ENCODE data around the gene SLAMF7.

Gene SLAMF7

DNA sequence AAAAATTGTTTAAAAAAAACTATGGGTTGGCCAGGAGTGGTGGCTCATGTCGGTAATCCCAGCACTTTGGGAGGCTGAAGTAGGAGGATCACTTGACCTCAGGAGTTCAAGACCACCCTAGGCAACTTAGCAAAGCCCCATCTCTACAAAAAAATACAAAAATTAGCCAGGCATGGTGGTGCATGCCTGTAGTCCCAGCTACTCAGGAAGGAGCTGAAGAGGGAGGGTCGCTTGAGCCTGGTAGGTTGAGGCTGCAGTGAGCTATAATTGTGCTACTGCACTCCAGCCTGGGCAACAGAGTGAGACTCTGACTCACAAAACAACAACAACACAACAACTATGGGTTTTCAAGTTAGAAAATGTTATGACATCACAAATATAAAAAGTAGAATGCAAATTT lies 16.4 kb downstream of the SLAMF7 start:
- Histone ChIP-seq H3K27me3 (ENCODE audit: control insufficient read depth in 1 of 2, insufficient read depth in 2 of 2, low read length in 2 of 2) (peaks cover 0 to 2% of the 10 kb centered on the region in 2 donors), H3K27ac (ENCODE audit: low read depth, low read length) (no peak overlapping the region), H3K9ac (ENCODE audit: low read depth in 1 of 2, low read length in 2 of 2) (no peak overlapping the region), H3K4me3 (ENCODE audit: low read depth in 1 of 2, low read length in 2 of 2) (no peak overlapping the region), H3K9me3 (ENCODE audit: control insufficient read depth in 1 of 2, low read length in 2 of 2) (no peaks in the 10 kb centered on the region), H3K36me3 (ENCODE audit: control insufficient read depth in 1 of 2, insufficient read depth in 2 of 2, low read length in 2 of 2) (peaks cover 0 to 6% of the 10 kb centered on the region in 2 donors), H3K4me1 (ENCODE audit: control insufficient read depth in 1 of 2, insufficient read depth in 2 of 2, low read length in 2 of 2) (no peaks in the 10 kb centered on the region)

GRCh38 chr1:160755911-160756848 lies 17.1 kb downstream of the SLAMF7 start:
- H3K27ac ChIP-seq (ENCODE audit: low read depth, low read length): no peak overlapping the region
- no peaks in the 10 kb centered on the region for H3K9me3 ChIP-seq (ENCODE audit: control insufficient read depth in 1 of 2, low read length in 2 of 2)
- peaks cover 0 to 2% of the 10 kb centered on the region in 2 donors for H3K36me3 ChIP-seq (ENCODE audit: control insufficient read depth in 1 of 2, insufficient read depth in 2 of 2, low read length in 2 of 2)
- H3K27me3 ChIP-seq (ENCODE audit: control insufficient read depth in 1 of 2, insufficient read depth in 2 of 2, low read length in 2 of 2): no peaks in the 10 kb centered on the region
- H3K4me1 ChIP-seq (ENCODE audit: control insufficient read depth in 1 of 2, insufficient read depth in 2 of 2, low read length in 2 of 2): no peaks in the 10 kb centered on the region
- H3K4me3 ChIP-seq (ENCODE audit: low read depth in 1 of 2, low read length in 2 of 2): no peak overlapping the region
- no peak overlapping the region for H3K9ac ChIP-seq (ENCODE audit: low read depth in 1 of 2, low read length in 2 of 2)

GRCh38 chr1:160756849-160757201 lies 17.8 kb downstream of the SLAMF7 start:
- Histone ChIP-seq H3K4me3 (ENCODE audit: low read depth in 1 of 2, low read length in 2 of 2) (no peak overlapping the region), H3K27ac (ENCODE audit: low read depth, low read length) (no peak overlapping the region), H3K27me3 (ENCODE audit: control insufficient read depth in 1 of 2, insufficient read depth in 2 of 2, low read length in 2 of 2) (no peaks in the 10 kb centered on the region), H3K9ac (ENCODE audit: low read depth in 1 of 2, low read length in 2 of 2) (no peak overlapping the region), H3K36me3 (ENCODE audit: control insufficient read depth in 1 of 2, insufficient read depth in 2 of 2, low read length in 2 of 2) (no peaks in the 10 kb centered on the region), H3K4me1 (ENCODE audit: control insufficient read depth in 1 of 2, insufficient read depth in 2 of 2, low read length in 2 of 2) (no peaks in the 10 kb centered on the region), H3K9me3 (ENCODE audit: control insufficient read depth in 1 of 2, low read length in 2 of 2) (no peaks in the 10 kb centered on the region)

DNA sequence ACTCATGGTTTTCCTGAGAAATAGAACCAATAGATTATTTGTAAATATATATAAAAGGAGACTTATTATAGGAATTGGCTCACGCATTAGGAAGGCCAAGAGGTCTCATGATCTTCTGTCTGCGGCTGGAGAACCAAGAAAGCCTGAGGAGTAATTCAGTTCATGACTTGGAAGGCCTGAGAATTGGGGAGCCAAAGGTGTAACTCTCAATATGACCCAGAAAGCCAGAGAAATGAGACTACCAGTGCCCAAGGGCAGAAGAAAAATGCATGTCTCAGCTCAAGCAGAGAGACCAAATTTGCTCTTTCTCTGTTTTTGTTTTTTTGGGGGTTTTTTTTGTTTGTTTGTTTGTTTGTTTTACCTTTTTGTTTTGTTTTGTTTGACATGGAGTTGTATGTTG lies 19.5 kb downstream of the SLAMF7 start:
- Histone ChIP-seq H3K27me3 (ENCODE audit: control insufficient read depth in 1 of 2, insufficient read depth in 2 of 2, low read length in 2 of 2) (no peaks in the 10 kb centered on the region), H3K27ac (ENCODE audit: low read depth, low read length) (no peak overlapping the region), H3K36me3 (ENCODE audit: control insufficient read depth in 1 of 2, insufficient read depth in 2 of 2, low read length in 2 of 2) (no peaks in the 10 kb centered on the region), H3K4me3 (ENCODE audit: low read depth in 1 of 2, low read length in 2 of 2) (no peak overlapping the region), H3K9ac (ENCODE audit: low read depth in 1 of 2, low read length in 2 of 2) (no peak overlapping the region), H3K4me1 (ENCODE audit: control insufficient read depth in 1 of 2, insufficient read depth in 2 of 2, low read length in 2 of 2) (no peaks in the 10 kb centered on the region), H3K9me3 (ENCODE audit: control insufficient read depth in 1 of 2, low read length in 2 of 2) (no peaks in the 10 kb centered on the region)

DNA sequence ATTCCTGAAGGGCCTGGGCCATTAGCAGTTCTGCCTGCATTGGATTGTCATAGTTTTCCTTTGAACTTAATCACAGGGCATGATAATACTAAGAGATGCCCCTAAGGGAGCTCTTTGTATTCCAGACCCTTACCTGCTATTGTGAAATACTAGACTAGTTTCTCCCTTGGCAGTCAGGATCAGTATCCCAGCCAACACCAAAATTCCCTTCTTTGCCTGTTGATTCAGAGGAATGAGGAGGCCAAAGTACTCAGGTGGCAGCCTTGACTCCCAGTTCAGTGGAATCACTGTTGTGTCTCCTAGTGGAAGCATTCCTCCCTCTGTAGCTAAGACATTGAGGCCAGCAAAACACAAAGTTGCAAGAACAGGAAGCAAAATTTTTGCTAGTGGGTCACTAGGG lies 20.7 kb downstream of the SLAMF7 start:
- Histone ChIP-seq H3K27ac (ENCODE audit: low read depth, low read length) (no peak overlapping the region), H3K36me3 (ENCODE audit: control insufficient read depth in 1 of 2, insufficient read depth in 2 of 2, low read length in 2 of 2) (no peaks in the 10 kb centered on the region), H3K4me1 (ENCODE audit: control insufficient read depth in 1 of 2, insufficient read depth in 2 of 2, low read length in 2 of 2) (no peaks in the 10 kb centered on the region), H3K27me3 (ENCODE audit: control insufficient read depth in 1 of 2, insufficient read depth in 2 of 2, low read length in 2 of 2) (no peaks in the 10 kb centered on the region), H3K9ac (ENCODE audit: low read depth in 1 of 2, low read length in 2 of 2) (no peak overlapping the region), H3K9me3 (ENCODE audit: control insufficient read depth in 1 of 2, low read length in 2 of 2) (no peaks in the 10 kb centered on the region), H3K4me3 (ENCODE audit: low read depth in 1 of 2, low read length in 2 of 2) (no peak overlapping the region)

GRCh38 chr1:160761046-160761445 lies 22.0 kb downstream of the SLAMF7 start:
- Histone ChIP-seq H3K9ac (ENCODE audit: low read depth in 1 of 2, low read length in 2 of 2) (no peak overlapping the region), H3K27ac (ENCODE audit: low read depth, low read length) (no peak overlapping the region), H3K4me3 (ENCODE audit: low read depth in 1 of 2, low read length in 2 of 2) (no peak overlapping the region), H3K27me3 (ENCODE audit: control insufficient read depth in 1 of 2, insufficient read depth in 2 of 2, low read length in 2 of 2) (no peaks in the 10 kb centered on the region), H3K9me3 (ENCODE audit: control insufficient read depth in 1 of 2, low read length in 2 of 2) (no peaks in the 10 kb centered on the region), H3K36me3 (ENCODE audit: control insufficient read depth in 1 of 2, insufficient read depth in 2 of 2, low read length in 2 of 2) (no peaks in the 10 kb centered on the region), H3K4me1 (ENCODE audit: control insufficient read depth in 1 of 2, insufficient read depth in 2 of 2, low read length in 2 of 2) (no peaks in the 10 kb centered on the region)

- H3K4me3 ChIP-seq (ENCODE audit: low read depth in 1 of 2, low read length in 2 of 2): no peak overlapping the region
- no peaks in the 10 kb centered on the region for H3K9me3 ChIP-seq (ENCODE audit: control insufficient read depth in 1 of 2, low read length in 2 of 2)
- H3K4me1 ChIP-seq (ENCODE audit: control insufficient read depth in 1 of 2, insufficient read depth in 2 of 2, low read length in 2 of 2): no peaks in the 10 kb centered on the region
- no peaks in the 10 kb centered on the region for H3K27me3 ChIP-seq (ENCODE audit: control insufficient read depth in 1 of 2, insufficient read depth in 2 of 2, low read length in 2 of 2)
- H3K9ac ChIP-seq (ENCODE audit: low read depth in 1 of 2, low read length in 2 of 2): no peak overlapping the region
- no peak overlapping the region for H3K27ac ChIP-seq (ENCODE audit: low read depth, low read length)
- H3K36me3 ChIP-seq (ENCODE audit: control insufficient read depth in 1 of 2, insufficient read depth in 2 of 2, low read length in 2 of 2): no peaks in the 10 kb centered on the region
Observed at GRCh38 chr1:160761886-160762285, 22.8 kb downstream of the SLAMF7 start.

DNA sequence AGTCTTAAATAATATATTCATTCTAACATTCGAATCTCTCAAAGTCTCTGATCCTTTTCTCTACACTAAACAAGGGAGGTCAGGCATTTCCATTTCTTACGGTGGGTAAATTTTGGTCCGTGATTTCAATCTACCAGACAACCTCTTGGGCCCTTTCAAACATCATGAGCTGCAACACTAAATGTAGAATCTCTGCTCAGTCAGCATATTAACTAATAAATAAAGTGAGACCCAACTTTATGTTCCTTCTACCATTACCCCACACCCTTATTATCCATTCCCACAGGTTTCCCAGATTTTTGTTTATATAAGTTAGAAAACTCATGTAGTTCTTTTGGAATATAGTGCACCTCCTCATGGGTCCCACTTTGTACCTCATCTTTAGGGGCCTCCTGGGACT lies 24.9 kb downstream of the SLAMF7 start:
- Histone ChIP-seq H3K4me3 (ENCODE audit: low read depth in 1 of 2, low read length in 2 of 2) (no peak overlapping the region), H3K9ac (ENCODE audit: low read depth in 1 of 2, low read length in 2 of 2) (no peak overlapping the region), H3K27ac (ENCODE audit: low read depth, low read length) (no peak overlapping the region), H3K27me3 (ENCODE audit: control insufficient read depth in 1 of 2, insufficient read depth in 2 of 2, low read length in 2 of 2) (no peaks in the 10 kb centered on the region), H3K4me1 (ENCODE audit: control insufficient read depth in 1 of 2, insufficient read depth in 2 of 2, low read length in 2 of 2) (peaks cover 6 to 8% of the 10 kb centered on the region in 2 donors), H3K36me3 (ENCODE audit: control insufficient read depth in 1 of 2, insufficient read depth in 2 of 2, low read length in 2 of 2) (no peaks in the 10 kb centered on the region), H3K9me3 (ENCODE audit: control insufficient read depth in 1 of 2, low read length in 2 of 2) (no peaks in the 10 kb centered on the region)

GRCh38 chr1:160767395-160768294 lies 28.6 kb downstream of the SLAMF7 start:
- peak overlapping the region; percentile 13 to 40 for H3K9ac ChIP-seq (ENCODE audit: low read depth in 1 of 2, low read length in 2 of 2)
- no peaks in the 10 kb centered on the region for H3K9me3 ChIP-seq (ENCODE audit: control insufficient read depth in 1 of 2, low read length in 2 of 2)
- H3K27ac ChIP-seq (ENCODE audit: low read depth, low read length): no peak overlapping the region
- H3K36me3 ChIP-seq (ENCODE audit: control insufficient read depth in 1 of 2, insufficient read depth in 2 of 2, low read length in 2 of 2): no peaks in the 10 kb centered on the region
- peaks cover 6 to 8% of the 10 kb centered on the region in 2 donors for H3K4me1 ChIP-seq (ENCODE audit: control insufficient read depth in 1 of 2, insufficient read depth in 2 of 2, low read length in 2 of 2)
- H3K27me3 ChIP-seq (ENCODE audit: control insufficient read depth in 1 of 2, insufficient read depth in 2 of 2, low read length in 2 of 2): no peaks in the 10 kb centered on the region
- peak overlapping the region; percentile 5 to 23 for H3K4me3 ChIP-seq (ENCODE audit: low read depth in 1 of 2, low read length in 2 of 2)

GRCh38 chr1:160768295-160768657 lies 29.2 kb downstream of the SLAMF7 start:
- no peaks in the 10 kb centered on the region for H3K9me3 ChIP-seq (ENCODE audit: control insufficient read depth in 1 of 2, low read length in 2 of 2)
- peaks cover 6 to 8% of the 10 kb centered on the region in 2 donors for H3K4me1 ChIP-seq (ENCODE audit: control insufficient read depth in 1 of 2, insufficient read depth in 2 of 2, low read length in 2 of 2)
- peak overlapping the region; percentile 5 to 23 for H3K4me3 ChIP-seq (ENCODE audit: low read depth in 1 of 2, low read length in 2 of 2)
- no peaks in the 10 kb centered on the region for H3K27me3 ChIP-seq (ENCODE audit: control insufficient read depth in 1 of 2, insufficient read depth in 2 of 2, low read length in 2 of 2)
- H3K36me3 ChIP-seq (ENCODE audit: control insufficient read depth in 1 of 2, insufficient read depth in 2 of 2, low read length in 2 of 2): no peaks in the 10 kb centered on the region
- H3K9ac ChIP-seq (ENCODE audit: low read depth in 1 of 2, low read length in 2 of 2): peak overlapping the region; percentile 13 to 40
- H3K27ac ChIP-seq (ENCODE audit: low read depth, low read length): no peak overlapping the region

All from duodenal mucosa (tissue), 2 donors.